GM23338 (cell line): ENCODE results near the gene MNX1.

Source experiments
- CREB1 ChIP-seq: fragments of 250-450 bp; sonication (Bioruptor Pico); IDR thresholded peaks from 2 replicates; pipeline ENCODE4 v1.5.0; 2020; ENCODE audit warnings: low read depth, mild to moderate bottlenecking, moderate library complexity
- EZH2 ChIP-seq: fragments of 200-600 bp; sonication (generic); IDR thresholded peaks from one replicate; pipeline ENCODE4 v1.8.0; 2017; ENCODE audit warnings: antibody characterized with exemption, mild to moderate bottlenecking, low read depth; ENCODE audit not compliant: unreplicated experiment
- EZH2phosphoT487 ChIP-seq: fragments of 200-600 bp; sonication (generic); IDR thresholded peaks from one replicate; pipeline ENCODE4 v1.8.1; 2018; ENCODE audit warnings: antibody characterized with exemption; ENCODE audit not compliant: unreplicated experiment
- JUNB ChIP-seq: IDR thresholded peaks from one replicate; pipeline ENCODE4 v1.6.1; 2016; ENCODE audit warnings: antibody characterized with exemption; ENCODE audit not compliant: unreplicated experiment
- NANOG ChIP-seq: IDR thresholded peaks from 2 replicates; pipeline ENCODE4 v1.6.1; 2016; ENCODE audit warnings: antibody characterized with exemption, borderline replicate concordance
- POLR2AphosphoS5 ChIP-seq: IDR thresholded peaks from 2 replicates; pipeline ENCODE4 v1.6.1; 2016; ENCODE audit warnings: antibody characterized with exemption, low read depth
- STAT1 ChIP-seq: IDR thresholded peaks from one replicate; pipeline ENCODE4 v1.6.1; 2016; ENCODE audit warnings: antibody characterized with exemption; ENCODE audit not compliant: unreplicated experiment
- TF ChIP-seq, protein P1 (sequence below), 2 experiments: fragments of 200-600 bp in 1 of 2; sonication (generic) in 1 of 2; conservative IDR thresholded peaks; 2 replicates each; pipeline versions ENCODE4 v1.5.1 to v1.6.1; 2016 to 2017; ENCODE audit warnings: antibody characterized with exemption in 2 of 2, low read depth in 2 of 2, mild to moderate bottlenecking in 2 of 2, moderate library complexity in 1 of 2
- TF ChIP-seq, protein P2 (sequence below): IDR thresholded peaks from one replicate; pipeline ENCODE4 v1.6.1; 2018; ENCODE audit warnings: antibody characterized with exemption; ENCODE audit not compliant: unreplicated experiment

DNA sequence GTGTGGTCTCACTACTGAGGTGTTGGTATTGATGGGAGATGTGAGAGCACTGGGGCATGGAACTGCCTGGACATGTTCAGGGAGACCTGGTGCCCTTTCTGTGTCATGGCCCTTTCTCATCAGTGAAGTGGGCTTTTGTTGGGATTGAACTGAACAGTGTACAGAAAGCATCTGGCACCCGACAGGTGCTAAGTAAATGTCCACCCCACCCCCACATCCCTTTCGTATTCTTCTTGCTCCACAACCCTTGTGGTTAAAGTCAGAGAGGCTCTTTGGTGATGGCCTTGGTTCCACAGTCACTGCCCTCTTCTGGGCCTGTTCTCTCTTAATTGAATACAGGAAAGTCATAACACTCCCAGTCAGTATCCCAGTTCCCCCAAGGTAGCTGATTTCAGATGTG, 55.5 kb downstream of the MNX1 start:
- TF ChIP-seq, protein P1, sequence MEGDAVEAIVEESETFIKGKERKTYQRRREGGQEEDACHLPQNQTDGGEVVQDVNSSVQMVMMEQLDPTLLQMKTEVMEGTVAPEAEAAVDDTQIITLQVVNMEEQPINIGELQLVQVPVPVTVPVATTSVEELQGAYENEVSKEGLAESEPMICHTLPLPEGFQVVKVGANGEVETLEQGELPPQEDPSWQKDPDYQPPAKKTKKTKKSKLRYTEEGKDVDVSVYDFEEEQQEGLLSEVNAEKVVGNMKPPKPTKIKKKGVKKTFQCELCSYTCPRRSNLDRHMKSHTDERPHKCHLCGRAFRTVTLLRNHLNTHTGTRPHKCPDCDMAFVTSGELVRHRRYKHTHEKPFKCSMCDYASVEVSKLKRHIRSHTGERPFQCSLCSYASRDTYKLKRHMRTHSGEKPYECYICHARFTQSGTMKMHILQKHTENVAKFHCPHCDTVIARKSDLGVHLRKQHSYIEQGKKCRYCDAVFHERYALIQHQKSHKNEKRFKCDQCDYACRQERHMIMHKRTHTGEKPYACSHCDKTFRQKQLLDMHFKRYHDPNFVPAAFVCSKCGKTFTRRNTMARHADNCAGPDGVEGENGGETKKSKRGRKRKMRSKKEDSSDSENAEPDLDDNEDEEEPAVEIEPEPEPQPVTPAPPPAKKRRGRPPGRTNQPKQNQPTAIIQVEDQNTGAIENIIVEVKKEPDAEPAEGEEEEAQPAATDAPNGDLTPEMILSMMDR (conservative IDR thresholded peaks at IDR 0.05; ENCODE audit: low read depth in 2 of 2), result no peak
- TF ChIP-seq EZH2phosphoT487 (no peak), EZH2 (no peak), CREB1 (CRISPR knock-in tag) (no peak), POLR2AphosphoS5 (no peak), STAT1 (no peak), NANOG (no peak), JUNB (no peak)
- TF ChIP-seq, protein P2, sequence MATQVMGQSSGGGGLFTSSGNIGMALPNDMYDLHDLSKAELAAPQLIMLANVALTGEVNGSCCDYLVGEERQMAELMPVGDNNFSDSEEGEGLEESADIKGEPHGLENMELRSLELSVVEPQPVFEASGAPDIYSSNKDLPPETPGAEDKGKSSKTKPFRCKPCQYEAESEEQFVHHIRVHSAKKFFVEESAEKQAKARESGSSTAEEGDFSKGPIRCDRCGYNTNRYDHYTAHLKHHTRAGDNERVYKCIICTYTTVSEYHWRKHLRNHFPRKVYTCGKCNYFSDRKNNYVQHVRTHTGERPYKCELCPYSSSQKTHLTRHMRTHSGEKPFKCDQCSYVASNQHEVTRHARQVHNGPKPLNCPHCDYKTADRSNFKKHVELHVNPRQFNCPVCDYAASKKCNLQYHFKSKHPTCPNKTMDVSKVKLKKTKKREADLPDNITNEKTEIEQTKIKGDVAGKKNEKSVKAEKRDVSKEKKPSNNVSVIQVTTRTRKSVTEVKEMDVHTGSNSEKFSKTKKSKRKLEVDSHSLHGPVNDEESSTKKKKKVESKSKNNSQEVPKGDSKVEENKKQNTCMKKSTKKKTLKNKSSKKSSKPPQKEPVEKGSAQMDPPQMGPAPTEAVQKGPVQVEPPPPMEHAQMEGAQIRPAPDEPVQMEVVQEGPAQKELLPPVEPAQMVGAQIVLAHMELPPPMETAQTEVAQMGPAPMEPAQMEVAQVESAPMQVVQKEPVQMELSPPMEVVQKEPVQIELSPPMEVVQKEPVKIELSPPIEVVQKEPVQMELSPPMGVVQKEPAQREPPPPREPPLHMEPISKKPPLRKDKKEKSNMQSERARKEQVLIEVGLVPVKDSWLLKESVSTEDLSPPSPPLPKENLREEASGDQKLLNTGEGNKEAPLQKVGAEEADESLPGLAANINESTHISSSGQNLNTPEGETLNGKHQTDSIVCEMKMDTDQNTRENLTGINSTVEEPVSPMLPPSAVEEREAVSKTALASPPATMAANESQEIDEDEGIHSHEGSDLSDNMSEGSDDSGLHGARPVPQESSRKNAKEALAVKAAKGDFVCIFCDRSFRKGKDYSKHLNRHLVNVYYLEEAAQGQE, result no peak
